SK-N-SH treated with all-trans-retinoic acid at 6 μM for 48 hours (cell line): Measurements from ENCODE around the gene PCNT.

ENCODE experiments used
- ATAC-seq: fragments of 200-7000 bp; cut with Tn5 transposase; 3 replicates; pipeline ENCODE4 v1.9.1; 2020; ENCODE audit warnings: mild to moderate bottlenecking, moderate library complexity
- ARNTL ChIP-seq: fragments of 450-650 bp; formaldehyde crosslinking; IDR thresholded peaks from 2 replicates; pipeline ENCODE4 v1.5.0; 2020; ENCODE audit warnings: low read depth, mild to moderate bottlenecking, moderate library complexity, borderline replicate concordance
- BACH2 ChIP-seq: fragments of 250-450 bp; sonication (Bioruptor Pico); IDR thresholded peaks from 2 replicates; pipeline ENCODE4 v1.9.0; 2021; ENCODE audit warnings: mild to moderate bottlenecking, borderline replicate concordance
- CSDC2 ChIP-seq: fragments of 250-450 bp; sonication (Bioruptor Pico); IDR thresholded peaks from 2 replicates; pipeline ENCODE4 v1.5.0; 2020; ENCODE audit warnings: mild to moderate bottlenecking, moderate library complexity
- ESRRG ChIP-seq: fragments of 250-450 bp; sonication (Bioruptor Pico); IDR thresholded peaks from 2 replicates; pipeline ENCODE4 v1.6.1; 2021; ENCODE audit warnings: mild to moderate bottlenecking
- GLIS3 ChIP-seq: fragments of 250-450 bp; sonication (Bioruptor Pico); IDR thresholded peaks from 2 replicates; pipeline ENCODE4 v1.5.0; 2020; ENCODE audit warnings: mild to moderate bottlenecking, moderate library complexity
- ISL1 ChIP-seq: fragments of 250-450 bp; sonication (Bioruptor Pico); IDR thresholded peaks from 2 replicates; pipeline ENCODE4 v2.1.2; 2022; ENCODE audit warnings: mild to moderate bottlenecking, moderate library complexity
- OSR1 ChIP-seq: fragments of 250-450 bp; sonication (Bioruptor Pico); IDR thresholded peaks from 2 replicates; pipeline ENCODE4 v1.8.0; 2022; ENCODE audit warnings: moderate library complexity, mild to moderate bottlenecking, inconsistent platforms
- TCF4 ChIP-seq: fragments of 250-450 bp; sonication (Bioruptor Pico); IDR thresholded peaks from 2 replicates; pipeline ENCODE4 v1.8.0; 2021; ENCODE audit warnings: mild to moderate bottlenecking, moderate library complexity, borderline replicate concordance
- TOX ChIP-seq: fragments of 250-450 bp; sonication (Bioruptor Pico); IDR thresholded peaks from 2 replicates; pipeline ENCODE4 v1.8.0; 2021; ENCODE audit warnings: mild to moderate bottlenecking, moderate library complexity, borderline replicate concordance
- ZC3H10 ChIP-seq: fragments of 250-450 bp; sonication (Bioruptor Pico); IDR thresholded peaks from 2 replicates; pipeline ENCODE4 v1.5.1; 2021; ENCODE audit warnings: mild to moderate bottlenecking, moderate library complexity
- ZFP3 ChIP-seq: fragments of 250-450 bp; sonication (Bioruptor Pico); IDR thresholded peaks from 2 replicates; pipeline ENCODE4 v1.5.0; 2020; ENCODE audit warnings: mild to moderate bottlenecking, moderate library complexity
- ZFP30 ChIP-seq: fragments of 450-650 bp; formaldehyde crosslinking; IDR thresholded peaks from 2 replicates; pipeline ENCODE4 v1.5.0; 2022; ENCODE audit warnings: mild to moderate bottlenecking, moderate library complexity
- ZNF565 ChIP-seq: fragments of 450-650 bp; formaldehyde crosslinking; conservative IDR thresholded peaks from 2 replicates; pipeline ENCODE4 v1.5.0; 2020; ENCODE audit warnings: low read depth, mild to moderate bottlenecking, moderate library complexity
- ZNF70 ChIP-seq: fragments of 450-650 bp; formaldehyde crosslinking; IDR thresholded peaks from 2 replicates; pipeline ENCODE4 v1.5.0; 2020; ENCODE audit warnings: mild to moderate bottlenecking, moderate library complexity
- ZNF8 ChIP-seq: fragments of 450-650 bp; formaldehyde crosslinking; IDR thresholded peaks from 2 replicates; pipeline ENCODE4 v1.5.0; 2020; ENCODE audit warnings: mild to moderate bottlenecking, moderate library complexity
- TF ChIP-seq, protein P1 (sequence below): fragments of 250-450 bp; sonication (Bioruptor Pico); IDR thresholded peaks from 2 replicates; pipeline ENCODE4 v1.5.1; 2020; ENCODE audit warnings: low read depth, mild to moderate bottlenecking, moderate library complexity
- TF ChIP-seq, protein P2 (sequence below): fragments of 250-450 bp; sonication (Bioruptor Pico); IDR thresholded peaks from 2 replicates; pipeline ENCODE4 v1.8.0; 2020; ENCODE audit warnings: mild to moderate bottlenecking, moderate library complexity, borderline replicate concordance
- TF ChIP-seq, protein P3 (sequence below): fragments of 250-450 bp; sonication (Bioruptor Pico); IDR thresholded peaks from 2 replicates; pipeline ENCODE4 v1.5.1; 2021; ENCODE audit warnings: mild to moderate bottlenecking, moderate library complexity

Gene PCNT

DNA sequence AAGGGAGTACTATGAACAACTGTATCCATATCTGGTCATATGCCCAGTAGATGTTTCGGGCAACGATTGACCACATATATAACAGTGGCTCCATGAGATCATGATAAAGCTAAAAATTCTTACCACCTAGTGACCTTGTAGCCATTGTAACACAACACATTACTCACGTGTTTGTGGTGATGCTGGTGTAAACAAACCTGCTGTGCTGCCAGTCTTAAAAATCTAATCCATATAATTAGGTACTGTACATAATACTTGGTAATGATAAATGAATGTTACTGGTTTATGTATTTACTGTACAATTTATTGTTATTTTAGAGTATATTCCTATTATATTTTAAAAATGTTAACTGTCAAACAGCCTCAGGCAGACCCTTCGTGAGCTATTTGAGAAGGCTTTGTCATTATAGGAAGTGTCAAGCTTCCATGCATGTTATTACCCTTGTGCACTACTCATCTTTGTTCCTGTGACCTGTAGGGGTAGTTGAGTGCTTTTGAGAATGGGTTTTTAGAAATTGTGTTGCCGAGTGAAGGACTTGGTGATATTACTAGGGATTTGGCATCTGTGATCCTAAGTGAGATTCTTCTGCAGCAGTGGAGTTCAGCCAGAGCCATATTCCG lies 158.4 kb downstream of the PCNT start:
- TF ChIP-seq, protein P1, sequence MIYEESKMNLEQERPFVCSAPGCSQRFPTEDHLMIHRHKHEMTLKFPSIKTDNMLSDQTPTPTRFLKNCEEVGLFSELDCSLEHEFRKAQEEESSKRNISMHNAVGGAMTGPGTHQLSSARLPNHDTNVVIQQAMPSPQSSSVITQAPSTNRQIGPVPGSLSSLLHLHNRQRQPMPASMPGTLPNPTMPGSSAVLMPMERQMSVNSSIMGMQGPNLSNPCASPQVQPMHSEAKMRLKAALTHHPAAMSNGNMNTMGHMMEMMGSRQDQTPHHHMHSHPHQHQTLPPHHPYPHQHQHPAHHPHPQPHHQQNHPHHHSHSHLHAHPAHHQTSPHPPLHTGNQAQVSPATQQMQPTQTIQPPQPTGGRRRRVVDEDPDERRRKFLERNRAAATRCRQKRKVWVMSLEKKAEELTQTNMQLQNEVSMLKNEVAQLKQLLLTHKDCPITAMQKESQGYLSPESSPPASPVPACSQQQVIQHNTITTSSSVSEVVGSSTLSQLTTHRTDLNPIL (CRISPR knock-in tag), result no peak
- TF ChIP-seq TCF4 (no peak), GLIS3 (CRISPR knock-in tag) (no peak)
- TF ChIP-seq, protein P2, sequence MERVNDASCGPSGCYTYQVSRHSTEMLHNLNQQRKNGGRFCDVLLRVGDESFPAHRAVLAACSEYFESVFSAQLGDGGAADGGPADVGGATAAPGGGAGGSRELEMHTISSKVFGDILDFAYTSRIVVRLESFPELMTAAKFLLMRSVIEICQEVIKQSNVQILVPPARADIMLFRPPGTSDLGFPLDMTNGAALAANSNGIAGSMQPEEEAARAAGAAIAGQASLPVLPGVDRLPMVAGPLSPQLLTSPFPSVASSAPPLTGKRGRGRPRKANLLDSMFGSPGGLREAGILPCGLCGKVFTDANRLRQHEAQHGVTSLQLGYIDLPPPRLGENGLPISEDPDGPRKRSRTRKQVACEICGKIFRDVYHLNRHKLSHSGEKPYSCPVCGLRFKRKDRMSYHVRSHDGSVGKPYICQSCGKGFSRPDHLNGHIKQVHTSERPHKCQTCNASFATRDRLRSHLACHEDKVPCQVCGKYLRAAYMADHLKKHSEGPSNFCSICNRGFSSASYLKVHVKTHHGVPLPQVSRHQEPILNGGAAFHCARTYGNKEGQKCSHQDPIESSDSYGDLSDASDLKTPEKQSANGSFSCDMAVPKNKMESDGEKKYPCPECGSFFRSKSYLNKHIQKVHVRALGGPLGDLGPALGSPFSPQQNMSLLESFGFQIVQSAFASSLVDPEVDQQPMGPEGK, result no peak
- TF ChIP-seq, all 23 proteins: peak for 0
- no peak for ATAC-seq

DNA sequence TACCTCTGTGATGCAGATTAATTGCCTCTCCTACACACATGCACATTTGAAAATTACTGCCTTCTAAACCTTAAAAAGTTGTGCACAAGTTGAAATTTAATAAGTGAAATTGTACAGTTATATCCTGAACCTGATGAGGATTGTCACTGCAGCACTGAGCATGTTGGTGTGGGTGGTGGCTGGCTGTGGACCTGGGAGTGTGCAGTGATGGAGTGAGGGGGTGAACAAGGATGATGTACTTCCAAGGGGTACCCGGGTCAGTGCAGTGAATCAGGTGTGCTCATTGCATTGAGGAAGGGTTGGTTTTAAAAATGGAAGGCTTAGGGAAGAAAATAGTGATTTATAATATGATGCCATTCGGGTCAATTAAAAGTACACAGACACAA lies 158.9 kb downstream of the PCNT start:
- TF ChIP-seq, protein P1 (CRISPR knock-in tag), result no peak
- no peak for TF ChIP-seq OSR1 (CRISPR knock-in tag)
- TF ChIP-seq, all 23 proteins: peak for 0
- no peak for ATAC-seq

DNA sequence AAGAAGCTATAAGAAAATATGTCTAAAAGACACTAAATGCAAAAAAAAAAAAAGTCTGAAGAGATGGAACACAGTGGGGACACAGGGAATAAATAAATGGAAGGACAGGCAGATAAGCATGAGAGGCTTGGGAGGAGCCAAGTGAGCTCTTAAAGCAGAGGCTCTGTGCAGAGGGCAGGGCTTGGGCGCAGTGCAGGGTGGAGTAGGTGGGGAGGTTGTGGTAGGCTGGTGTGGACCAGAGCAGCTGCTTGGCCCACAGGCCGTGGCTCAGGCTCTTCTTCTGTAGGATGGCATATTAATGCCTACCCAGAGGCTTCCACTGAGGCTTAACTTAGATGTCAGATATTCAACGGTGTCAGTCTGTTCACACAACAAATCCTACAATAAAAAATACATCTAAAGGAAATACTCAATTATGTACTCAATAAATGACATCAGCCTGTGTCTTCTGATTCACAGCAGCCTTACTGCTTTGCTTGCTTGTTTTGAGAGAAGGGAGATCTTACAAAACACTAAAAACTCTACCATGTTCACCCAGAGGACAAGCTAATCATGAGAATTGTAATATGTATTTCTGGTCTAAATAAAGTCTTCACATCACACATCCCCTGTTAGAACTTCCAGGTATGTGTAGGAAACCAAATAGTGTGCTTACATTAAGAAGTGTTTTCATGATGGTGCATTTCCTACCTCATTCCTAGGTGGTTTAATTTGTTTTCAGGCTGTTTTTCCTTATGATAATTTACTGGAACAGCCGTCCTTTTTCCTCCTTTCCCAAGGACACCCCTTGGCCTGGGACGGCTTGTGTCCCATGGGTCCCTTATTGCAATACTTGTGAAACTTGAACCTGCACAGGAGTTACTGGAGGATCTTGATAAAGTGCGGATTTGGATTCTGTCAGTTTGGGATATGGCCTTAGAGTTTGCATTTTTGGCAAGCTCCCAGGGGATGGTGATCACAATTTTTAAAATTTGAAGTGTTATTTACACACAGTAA lies 159.6 kb downstream of the PCNT start:
- TF ChIP-seq CSDC2 (CRISPR knock-in tag) (no peak), ZFP30 (CRISPR knock-in tag) (no peak), ISL1 (CRISPR knock-in tag) (no peak), ESRRG (CRISPR knock-in tag) (no peak), TCF4 (no peak), ZNF8 (CRISPR knock-in tag) (no peak), ARNTL (no peak), BACH2 (CRISPR knock-in tag) (no peak), TOX (no peak), OSR1 (CRISPR knock-in tag) (no peak), ZNF70 (CRISPR knock-in tag) (no peak), ZFP3 (CRISPR knock-in tag) (no peak), GLIS3 (CRISPR knock-in tag) (no peak), ZNF565 (CRISPR knock-in tag) (no peak), ZC3H10 (no peak)
- TF ChIP-seq, protein P2, result no peak
- TF ChIP-seq, protein P1 (CRISPR knock-in tag), result no peak
- TF ChIP-seq, protein P3, sequence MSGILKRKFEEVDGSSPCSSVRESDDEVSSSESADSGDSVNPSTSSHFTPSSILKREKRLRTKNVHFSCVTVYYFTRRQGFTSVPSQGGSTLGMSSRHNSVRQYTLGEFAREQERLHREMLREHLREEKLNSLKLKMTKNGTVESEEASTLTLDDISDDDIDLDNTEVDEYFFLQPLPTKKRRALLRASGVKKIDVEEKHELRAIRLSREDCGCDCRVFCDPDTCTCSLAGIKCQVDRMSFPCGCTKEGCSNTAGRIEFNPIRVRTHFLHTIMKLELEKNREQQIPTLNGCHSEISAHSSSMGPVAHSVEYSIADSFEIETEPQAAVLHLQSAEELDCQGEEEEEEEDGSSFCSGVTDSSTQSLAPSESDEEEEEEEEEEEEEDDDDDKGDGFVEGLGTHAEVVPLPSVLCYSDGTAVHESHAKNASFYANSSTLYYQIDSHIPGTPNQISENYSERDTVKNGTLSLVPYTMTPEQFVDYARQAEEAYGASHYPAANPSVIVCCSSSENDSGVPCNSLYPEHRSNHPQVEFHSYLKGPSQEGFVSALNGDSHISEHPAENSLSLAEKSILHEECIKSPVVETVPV (CRISPR knock-in tag), result no peak
- TF ChIP-seq, all 23 proteins: peak for 0
- 0 out of 3 replicates have a peak, but pooled peaks have one; percentile 27 for ATAC-seq
